ENCODE data around the gene PIGW. TPM values are rescaled to one million over a fixed set of nuclear protein-coding genes. Genes with fewer than 3 reads are reported as not detected.

Gene PIGW
- polyA plus RNA-seq, 2 donors, result 4.5 to 8.1 TPM

- Histone ChIP-seq H3K27me3 (ENCODE audit: control insufficient read depth in 1 of 2, insufficient read depth in 2 of 2, low read length in 2 of 2) (no peaks in the 10 kb centered on the region), H3K9me3 (ENCODE audit: control insufficient read depth in 2 of 2, insufficient read depth in 1 of 2, low read depth in 1 of 2, low read length in 1 of 2) (no peaks in the 10 kb centered on the region), H3K36me3 (ENCODE audit: control insufficient read depth in 2 of 2, insufficient read depth in 2 of 2, low read length in 1 of 2) (peaks cover 0 to 23% of the 10 kb centered on the region in 2 donors), H3K4me1 (ENCODE audit: control insufficient read depth in 2 of 2, insufficient read depth in 2 of 2, low read length in 1 of 2) (no peaks in the 10 kb centered on the region), H3K4me3 (ENCODE audit: low read depth in 1 of 2, low read length in 2 of 2) (no peak overlapping the region), H3K27ac (ENCODE audit: low read depth in 2 of 2, low read length in 1 of 2) (no peak overlapping the region)
- 88 to 90% methylated on average over 4 of the region's 4 CpGs for WGBS, 2 donors
Measured at GRCh38 chr17:36524428-36524876, 10.3 kb upstream of the PIGW start.

- H3K4me1 ChIP-seq (ENCODE audit: control insufficient read depth in 2 of 2, insufficient read depth in 2 of 2, low read length in 1 of 2), result no peaks in the 10 kb centered on the region
- peaks cover 0 to 23% of the 10 kb centered on the region in 2 donors for H3K36me3 ChIP-seq (ENCODE audit: control insufficient read depth in 2 of 2, insufficient read depth in 2 of 2, low read length in 1 of 2)
- no peak overlapping the region for H3K27ac ChIP-seq (ENCODE audit: low read depth in 2 of 2, low read length in 1 of 2)
- no peaks in the 10 kb centered on the region for H3K27me3 ChIP-seq (ENCODE audit: control insufficient read depth in 1 of 2, insufficient read depth in 2 of 2, low read length in 2 of 2)
- H3K9me3 ChIP-seq (ENCODE audit: control insufficient read depth in 2 of 2, insufficient read depth in 1 of 2, low read depth in 1 of 2, low read length in 1 of 2), result no peaks in the 10 kb centered on the region
- no peak overlapping the region for H3K4me3 ChIP-seq (ENCODE audit: low read depth in 1 of 2, low read length in 2 of 2)
- WGBS, 2 donors, result 83 to 93% methylated on average over 2 of the region's 2 CpGs
Measured at GRCh38 chr17:36525113-36525512, 9.7 kb upstream of the PIGW start.

- no peaks in the 10 kb centered on the region for H3K9me3 ChIP-seq (ENCODE audit: control insufficient read depth in 2 of 2, insufficient read depth in 1 of 2, low read depth in 1 of 2, low read length in 1 of 2)
- no peaks in the 10 kb centered on the region for H3K27me3 ChIP-seq (ENCODE audit: control insufficient read depth in 1 of 2, insufficient read depth in 2 of 2, low read length in 2 of 2)
- peaks cover 0 to 23% of the 10 kb centered on the region in 2 donors for H3K36me3 ChIP-seq (ENCODE audit: control insufficient read depth in 2 of 2, insufficient read depth in 2 of 2, low read length in 1 of 2)
- no peak overlapping the region for H3K27ac ChIP-seq (ENCODE audit: low read depth in 2 of 2, low read length in 1 of 2)
- WGBS, 2 donors, result 96 to 98% methylated on average over 6 of the region's 6 CpGs
- no peaks in the 10 kb centered on the region for H3K4me1 ChIP-seq (ENCODE audit: control insufficient read depth in 2 of 2, insufficient read depth in 2 of 2, low read length in 1 of 2)
- no peak overlapping the region for H3K4me3 ChIP-seq (ENCODE audit: low read depth in 1 of 2, low read length in 2 of 2)
Measured at GRCh38 chr17:36525888-36526287, 8.9 kb upstream of the PIGW start.

- Histone ChIP-seq H3K27me3 (ENCODE audit: control insufficient read depth in 1 of 2, insufficient read depth in 2 of 2, low read length in 2 of 2) (no peaks in the 10 kb centered on the region), H3K36me3 (ENCODE audit: control insufficient read depth in 2 of 2, insufficient read depth in 2 of 2, low read length in 1 of 2) (peaks cover 3 to 32% of the 10 kb centered on the region in 2 donors), H3K27ac (ENCODE audit: low read depth in 2 of 2, low read length in 1 of 2) (no peak overlapping the region), H3K9me3 (ENCODE audit: control insufficient read depth in 2 of 2, insufficient read depth in 1 of 2, low read depth in 1 of 2, low read length in 1 of 2) (no peaks in the 10 kb centered on the region), H3K4me1 (ENCODE audit: control insufficient read depth in 2 of 2, insufficient read depth in 2 of 2, low read length in 1 of 2) (no peaks in the 10 kb centered on the region), H3K4me3 (ENCODE audit: low read depth in 1 of 2, low read length in 2 of 2) (no peak overlapping the region)
- 94 to 99% methylated on average over 7 of the region's 7 CpGs for WGBS, 2 donors
Measured at GRCh38 chr17:36527621-36528250, 7.1 kb upstream of the PIGW start.

GRCh38 chr17:36529121-36529520 is 5.7 kb upstream of the PIGW start:
- no peaks in the 10 kb centered on the region for H3K9me3 ChIP-seq (ENCODE audit: control insufficient read depth in 2 of 2, insufficient read depth in 1 of 2, low read depth in 1 of 2, low read length in 1 of 2)
- peaks cover 3 to 38% of the 10 kb centered on the region in 2 donors for H3K36me3 ChIP-seq (ENCODE audit: control insufficient read depth in 2 of 2, insufficient read depth in 2 of 2, low read length in 1 of 2)
- no peak overlapping the region for H3K4me3 ChIP-seq (ENCODE audit: low read depth in 1 of 2, low read length in 2 of 2)
- H3K27ac ChIP-seq (ENCODE audit: low read depth in 2 of 2, low read length in 1 of 2), result no peak overlapping the region
- H3K27me3 ChIP-seq (ENCODE audit: control insufficient read depth in 1 of 2, insufficient read depth in 2 of 2, low read length in 2 of 2), result no peaks in the 10 kb centered on the region
- peaks cover 0 to 4% of the 10 kb centered on the region in 2 donors for H3K4me1 ChIP-seq (ENCODE audit: control insufficient read depth in 2 of 2, insufficient read depth in 2 of 2, low read length in 1 of 2)

- Histone ChIP-seq H3K27me3 (ENCODE audit: control insufficient read depth in 1 of 2, insufficient read depth in 2 of 2, low read length in 2 of 2) (no peaks in the 10 kb centered on the region), H3K36me3 (ENCODE audit: control insufficient read depth in 2 of 2, insufficient read depth in 2 of 2, low read length in 1 of 2) (peaks cover 3 to 20% of the 10 kb centered on the region in 2 donors), H3K4me3 (ENCODE audit: low read depth in 1 of 2, low read length in 2 of 2) (no peak overlapping the region), H3K4me1 (ENCODE audit: control insufficient read depth in 2 of 2, insufficient read depth in 2 of 2, low read length in 1 of 2) (peaks cover 0 to 4% of the 10 kb centered on the region in 2 donors), H3K9me3 (ENCODE audit: control insufficient read depth in 2 of 2, insufficient read depth in 1 of 2, low read depth in 1 of 2, low read length in 1 of 2) (no peaks in the 10 kb centered on the region), H3K27ac (ENCODE audit: low read depth in 2 of 2, low read length in 1 of 2) (peak overlapping the region in 1 of 2 donors; percentile 58)
- 55 to 68% methylated on average over 2 of the region's 2 CpGs for WGBS, 2 donors
Measured at GRCh38 chr17:36532435-36532975, 2.3 kb upstream of the PIGW start.

- H3K4me3 ChIP-seq (ENCODE audit: low read depth in 1 of 2, low read length in 2 of 2), result peak overlapping the region; percentile 73 to 98
- H3K27ac ChIP-seq (ENCODE audit: low read depth in 2 of 2, low read length in 1 of 2), result peak overlapping the region; percentile 94 to 99
- peaks cover 0 to 4% of the 10 kb centered on the region in 2 donors for H3K4me1 ChIP-seq (ENCODE audit: control insufficient read depth in 2 of 2, insufficient read depth in 2 of 2, low read length in 1 of 2)
- H3K36me3 ChIP-seq (ENCODE audit: control insufficient read depth in 2 of 2, insufficient read depth in 2 of 2, low read length in 1 of 2), result peaks cover 3 to 15% of the 10 kb centered on the region in 2 donors
- H3K27me3 ChIP-seq (ENCODE audit: control insufficient read depth in 1 of 2, insufficient read depth in 2 of 2, low read length in 2 of 2), result no peaks in the 10 kb centered on the region
- WGBS, 2 donors, result 6% methylated on average over 48 of the region's 48 CpGs
- no peaks in the 10 kb centered on the region for H3K9me3 ChIP-seq (ENCODE audit: control insufficient read depth in 2 of 2, insufficient read depth in 1 of 2, low read depth in 1 of 2, low read length in 1 of 2)
Measured at GRCh38 chr17:36533935-36534839, 600 bp upstream of the PIGW start.

- WGBS, 2 donors, result 12% methylated on average over 15 of the region's 15 CpGs
- Histone ChIP-seq H3K36me3 (ENCODE audit: control insufficient read depth in 2 of 2, insufficient read depth in 2 of 2, low read length in 1 of 2) (peaks cover 3 to 15% of the 10 kb centered on the region in 2 donors), H3K27ac (ENCODE audit: low read depth in 2 of 2, low read length in 1 of 2) (peak overlapping the region; percentile 94 to 99), H3K9me3 (ENCODE audit: control insufficient read depth in 2 of 2, insufficient read depth in 1 of 2, low read depth in 1 of 2, low read length in 1 of 2) (no peaks in the 10 kb centered on the region), H3K27me3 (ENCODE audit: control insufficient read depth in 1 of 2, insufficient read depth in 2 of 2, low read length in 2 of 2) (no peaks in the 10 kb centered on the region), H3K4me1 (ENCODE audit: control insufficient read depth in 2 of 2, insufficient read depth in 2 of 2, low read length in 1 of 2) (peaks cover 0 to 4% of the 10 kb centered on the region in 2 donors), H3K4me3 (ENCODE audit: low read depth in 1 of 2, low read length in 2 of 2) (peak overlapping the region; percentile 73 to 98)
Measured at GRCh38 chr17:36535669-36536081, 888 bp downstream of the PIGW start.

- no peaks in the 10 kb centered on the region for H3K27me3 ChIP-seq (ENCODE audit: control insufficient read depth in 1 of 2, insufficient read depth in 2 of 2, low read length in 2 of 2)
- no peaks in the 10 kb centered on the region for H3K36me3 ChIP-seq (ENCODE audit: control insufficient read depth in 2 of 2, insufficient read depth in 2 of 2, low read length in 1 of 2)
- no peaks in the 10 kb centered on the region for H3K9me3 ChIP-seq (ENCODE audit: control insufficient read depth in 2 of 2, insufficient read depth in 1 of 2, low read depth in 1 of 2, low read length in 1 of 2)
- no peaks in the 10 kb centered on the region for H3K4me1 ChIP-seq (ENCODE audit: control insufficient read depth in 2 of 2, insufficient read depth in 2 of 2, low read length in 1 of 2)
- 98 to 99% methylated on average over 3 of the region's 3 CpGs for WGBS, 2 donors
- no peak overlapping the region for H3K4me3 ChIP-seq (ENCODE audit: low read depth in 1 of 2, low read length in 2 of 2)
- H3K27ac ChIP-seq (ENCODE audit: low read depth in 2 of 2, low read length in 1 of 2), result no peak overlapping the region
Measured at GRCh38 chr17:36540696-36541095, 5.9 kb downstream of the PIGW start.
